ENCODE data around the gene EIF4E1B.
A peak's percentile ranks its signal among the peaks of the same experiment; 100 is the strongest.

The EIF4E1B gene

GRCh38 chr5:176665517-176665916, 35.0 kb downstream of the EIF4E1B start:
- no peak for DNase-seq

- no peak for DNase-seq
These were observed 37.2 kb downstream of the EIF4E1B start for GRCh38 chr5:176667637-176668036.

- DNase-seq = no peak
These were observed 40.0 kb downstream of the EIF4E1B start for GRCh38 chr5:176670449-176670848.

- no peak for DNase-seq
These were observed 40.9 kb downstream of the EIF4E1B start for GRCh38 chr5:176671399-176671798.

- no peak for DNase-seq
These were observed 41.6 kb downstream of the EIF4E1B start for GRCh38 chr5:176671890-176672747.

GRCh38 chr5:176673651-176674583, 43.4 kb downstream of the EIF4E1B start:
- no peak for DNase-seq

GRCh38 chr5:176674799-176675198, 44.3 kb downstream of the EIF4E1B start:
- DNase-seq = no peak

GRCh38 chr5:176675676-176676360, 45.3 kb downstream of the EIF4E1B start:
- DNase-seq = peak; percentile 37

GRCh38 chr5:176676361-176676824, 45.9 kb downstream of the EIF4E1B start:
- no peak for DNase-seq

- DNase-seq = no peak
These were observed 46.9 kb downstream of the EIF4E1B start for GRCh38 chr5:176677209-176677939.

GRCh38 chr5:176678584-176678983, 48.1 kb downstream of the EIF4E1B start:
- DNase-seq = no peak

- no peak for DNase-seq
These were observed 49.1 kb downstream of the EIF4E1B start for GRCh38 chr5:176679365-176680225.

- no peak for DNase-seq
These were observed 49.7 kb downstream of the EIF4E1B start for GRCh38 chr5:176680226-176680563.

- DNase-seq = no peak
These were observed 51.6 kb downstream of the EIF4E1B start for GRCh38 chr5:176682016-176682531.

- DNase-seq = no peak
These were observed 54.5 kb downstream of the EIF4E1B start for GRCh38 chr5:176685010-176685409.

GRCh38 chr5:176687247-176687646, 56.8 kb downstream of the EIF4E1B start:
- no peak for DNase-seq

- DNase-seq = no peak
These were observed 57.4 kb downstream of the EIF4E1B start for GRCh38 chr5:176687881-176688280.

GRCh38 chr5:176690911-176691310, 60.4 kb downstream of the EIF4E1B start:
- DNase-seq = no peak

GRCh38 chr5:176691524-176691923, 61.0 kb downstream of the EIF4E1B start:
- DNase-seq = no peak

- DNase-seq = no peak
These were observed 61.9 kb downstream of the EIF4E1B start for GRCh38 chr5:176692326-176692725.

- no peak for DNase-seq
These were observed 62.5 kb downstream of the EIF4E1B start for GRCh38 chr5:176692839-176693476.
